Measurements from ENCODE around the gene HMG20A. TPM values are rescaled to one million over a fixed set of nuclear protein-coding genes. Genes with fewer than 3 reads are reported as not detected.
"Not testable (repeated sequence)": the region's sequence is repeated elsewhere in the genome, so short reads cannot be mapped to it uniquely, and the experiment has no call there.

Gene HMG20A
- polyA plus RNA-seq, 1 experiment = 31.0 TPM

GRCh38 chr15:77409259-77410156 lies 11.2 kb upstream of the HMG20A start:
- ChIA-PET POLR2A (no interaction called here), CTCF (interaction anchor here (0.9 to 1.5 kb wide), 2 partner anchors 18 to 113 kb away, joined by 3 read pairs; no protein-coding TSS in a partner anchor)
- Histone ChIP-seq H3K4me3 (ENCODE audit: low read depth, low read length) (no peak overlapping the region), H3K36me3 (ENCODE audit: control insufficient read depth, insufficient read depth, low read length) (no peaks in the 10 kb centered on the region), H3K27me3 (ENCODE audit: control insufficient read depth, insufficient read depth, low read length) (no peaks in the 10 kb centered on the region)
- DNase-seq (ENCODE audit: low read depth) = no peak
- TF ChIP-seq CTCF (IDR thresholded peaks at IDR 0.05; ENCODE audit: insufficient read depth, low read depth, low read length) = no peak

GRCh38 chr15:77410157-77410500 lies 10.6 kb upstream of the HMG20A start:
- H3K36me3 ChIP-seq (ENCODE audit: control insufficient read depth, insufficient read depth, low read length); H3K4me3 ChIP-seq (ENCODE audit: low read depth, low read length); POLR2A ChIA-PET; H3K27me3 ChIP-seq (ENCODE audit: control insufficient read depth, insufficient read depth, low read length); DNase-seq (ENCODE audit: low read depth): not testable (repeated sequence)
- CTCF ChIA-PET = interaction anchor here (1.5 kb wide), 2 partner anchors 18 to 387 kb away, joined by 3 read pairs; no protein-coding TSS in a partner anchor

- Histone ChIP-seq H3K27me3 (ENCODE audit: control insufficient read depth, insufficient read depth, low read length) (no peaks in the 10 kb centered on the region), H3K36me3 (ENCODE audit: control insufficient read depth, insufficient read depth, low read length) (no peaks in the 10 kb centered on the region), H3K4me3 (ENCODE audit: low read depth, low read length) (no peak overlapping the region)
- POLR2A ChIA-PET = interaction anchor here (0.5 kb wide), 1 partner anchor 34 kb away, joined by 3 read pairs; no protein-coding TSS in a partner anchor
- DNase-seq (ENCODE audit: low read depth) = no peak
- CTCF ChIA-PET = interaction anchor here (0.7 to 1.5 kb wide), 2 partner anchors 9 to 388 kb away, joined by 3 read pairs; no protein-coding TSS in a partner anchor
- TF ChIP-seq CTCF (IDR thresholded peaks at IDR 0.05; ENCODE audit: insufficient read depth, low read depth, low read length) = no peak
These were observed 9.7 kb upstream of the HMG20A start for GRCh38 chr15:77410701-77411618.

- no peaks in the 10 kb centered on the region for H3K27me3 ChIP-seq (ENCODE audit: control insufficient read depth, insufficient read depth, low read length)
- no peak for TF ChIP-seq CTCF (IDR thresholded peaks at IDR 0.05; ENCODE audit: insufficient read depth, low read depth, low read length)
- no peaks in the 10 kb centered on the region for H3K36me3 ChIP-seq (ENCODE audit: control insufficient read depth, insufficient read depth, low read length)
- ChIA-PET POLR2A (no interaction called here), CTCF (interaction anchor here (0.6 to 1.5 kb wide), 3 partner anchors 10 to 389 kb away, joined by 3 read pairs; no protein-coding TSS in a partner anchor)
- no peak for DNase-seq (ENCODE audit: low read depth)
- H3K4me3 ChIP-seq (ENCODE audit: low read depth, low read length) = no peak overlapping the region
These were observed 9.1 kb upstream of the HMG20A start for GRCh38 chr15:77411619-77411976.

GRCh38 chr15:77412972-77413698 lies 7.6 kb upstream of the HMG20A start:
- DNase-seq (ENCODE audit: low read depth) = no peak
- CTCF ChIA-PET = no interaction called here
- H3K36me3 ChIP-seq (ENCODE audit: control insufficient read depth, insufficient read depth, low read length) = no peaks in the 10 kb centered on the region

More at GRCh38 chr15:77412972-77413698, 7.6 kb upstream of the HMG20A start:
- Histone ChIP-seq H3K4me3 (ENCODE audit: low read depth, low read length) (no peak overlapping the region), H3K27me3 (ENCODE audit: control insufficient read depth, insufficient read depth, low read length) (no peaks in the 10 kb centered on the region)
- POLR2A ChIA-PET = interaction anchor here (0.5 kb wide), 1 partner anchor 1076 kb away, joined by 4 read pairs; the partner anchor contains the start of gene ISL2
- no peak for TF ChIP-seq CTCF (IDR thresholded peaks at IDR 0.05; ENCODE audit: insufficient read depth, low read depth, low read length)
